Astrocyte of the cerebellum (primary cell): ENCODE measurements around the gene FARS2.

ENCODE experiments used
- DNase-seq: peaks from one replicate; pipeline ENCODE4 v3.0.0-alpha.2; 2011; ENCODE audit warnings: low read depth
- H3K4me3 ChIP-seq: 2 replicates; pipeline ENCODE4 v1.5.1; 2011; ENCODE audit warnings: mild to moderate bottlenecking, low read depth, low read length, moderate library complexity
- CTCF ChIP-seq: IDR thresholded peaks from 2 replicates; pipeline ENCODE4 v1.5.1; 2012; ENCODE audit warnings: low read length, low read depth, moderate library complexity, mild to moderate bottlenecking; ENCODE audit errors: missing control alignments
- in situ Hi-C: cut with HindIII; loops from 2 replicates; pipeline ENCODE4 v1.10.0; 2017; ENCODE audit warnings: low sequenced_read_pairs

Gene FARS2

GRCh38 chr6:5659467-5659866, 398.2 kb downstream of the FARS2 start:
- DNase-seq: no peak
- TF ChIP-seq CTCF: no peak
- H3K4me3 ChIP-seq: no peak overlapping the region
- in situ Hi-C loops: no loop called here

- TF ChIP-seq CTCF: no peak
- no peak for DNase-seq
- no peak overlapping the region for H3K4me3 ChIP-seq
- in situ Hi-C loops: no loop called here
Observed at GRCh38 chr6:5660772-5661171, 399.5 kb downstream of the FARS2 start.

- no peak overlapping the region for H3K4me3 ChIP-seq
- no peak for DNase-seq
- TF ChIP-seq CTCF: no peak
- in situ Hi-C loops: no loop called here
Observed at GRCh38 chr6:5662797-5663196, 401.5 kb downstream of the FARS2 start.

- DNase-seq: no peak
- TF ChIP-seq CTCF: no peak
- no peak overlapping the region for H3K4me3 ChIP-seq
- in situ Hi-C loops: no loop called here
Observed at GRCh38 chr6:5663259-5663658, 401.9 kb downstream of the FARS2 start.

- DNase-seq: no peak
- in situ Hi-C loops: no loop called here
- H3K4me3 ChIP-seq: no peak overlapping the region
- TF ChIP-seq CTCF: no peak
Observed at GRCh38 chr6:5663739-5664138, 402.4 kb downstream of the FARS2 start.

GRCh38 chr6:5664149-5664548, 402.8 kb downstream of the FARS2 start:
- in situ Hi-C loops: no loop called here
- DNase-seq: no peak
- TF ChIP-seq CTCF: no peak
- no peak overlapping the region for H3K4me3 ChIP-seq

- TF ChIP-seq CTCF: no peak
- no peak for DNase-seq
- in situ Hi-C loops: no loop called here
- no peak overlapping the region for H3K4me3 ChIP-seq
Observed at GRCh38 chr6:5665173-5665572, 403.9 kb downstream of the FARS2 start.
